GM18870 (cell line): ENCODE data around the gene CCDC185.

Experiments
- ATAC-seq: cut with Tn5 transposase; IDR thresholded peaks from one replicate; pipeline ENCODE4 v1.9.1; 2021; ENCODE audit warnings: moderate library complexity; ENCODE audit not compliant: unreplicated experiment

CCDC185 gene

GRCh38 chr1:223393275-223394214 lies at the start of gene CCDC185:
TSS of gene CCDC185 (plus strand) at chr1:223393415. CDS start at chr1:223393476, 61 bp downstream.
- ATAC-seq = no peak

GRCh38 chr1:223343692-223344091 lies 49.5 kb upstream of the CCDC185 start:
- ATAC-seq = no peak

- no peak for ATAC-seq
Measured at GRCh38 chr1:223344491-223344890, 48.7 kb upstream of the CCDC185 start.

GRCh38 chr1:223345720-223346119 lies 47.5 kb upstream of the CCDC185 start:
- ATAC-seq = no peak

GRCh38 chr1:223346311-223346710 lies 46.9 kb upstream of the CCDC185 start:
- ATAC-seq = no peak

GRCh38 chr1:223347583-223347982 lies 45.6 kb upstream of the CCDC185 start:
- no peak for ATAC-seq

- ATAC-seq = no peak
Measured at GRCh38 chr1:223348439-223348838, 44.8 kb upstream of the CCDC185 start.

GRCh38 chr1:223349241-223349640 lies 44.0 kb upstream of the CCDC185 start:
- no peak for ATAC-seq

GRCh38 chr1:223350361-223350908 lies 42.8 kb upstream of the CCDC185 start:
- no peak for ATAC-seq

- no peak for ATAC-seq
Measured at GRCh38 chr1:223352944-223353343, 40.3 kb upstream of the CCDC185 start.

GRCh38 chr1:223353939-223354338 lies 39.3 kb upstream of the CCDC185 start:
- no peak for ATAC-seq

- ATAC-seq = no peak
Measured at GRCh38 chr1:223355699-223356098, 37.5 kb upstream of the CCDC185 start.

GRCh38 chr1:223358826-223359225 lies 34.4 kb upstream of the CCDC185 start:
- ATAC-seq = no peak

GRCh38 chr1:223363057-223363855 lies 30.0 kb upstream of the CCDC185 start:
- no peak for ATAC-seq

GRCh38 chr1:223363856-223364684 lies 29.1 kb upstream of the CCDC185 start, which contains the start of gene SUSD4:
TSS of gene SUSD4 (minus strand) at chr1:223364176. CDS start at chr1:223363425, 751 bp downstream.
- ATAC-seq = no peak

- no peak for ATAC-seq
Measured at GRCh38 chr1:223364685-223365382, 28.4 kb upstream of the CCDC185 start.

- ATAC-seq = no peak
Measured at GRCh38 chr1:223374064-223374610, 19.1 kb upstream of the CCDC185 start.

GRCh38 chr1:223378754-223379153 lies 14.5 kb upstream of the CCDC185 start:
- ATAC-seq = no peak

GRCh38 chr1:223386013-223386412 lies 7.2 kb upstream of the CCDC185 start:
- ATAC-seq = no peak

GRCh38 chr1:223390618-223391017 lies 2.6 kb upstream of the CCDC185 start:
- no peak for ATAC-seq
